ENCODE data around the gene NCEH1. TPM values are rescaled to one million over a fixed set of nuclear protein-coding genes. Genes with fewer than 3 reads are reported as not detected.
A peak's percentile ranks its signal among the peaks of the same experiment; 100 is the strongest.

NCEH1 gene
- total and polyA plus RNA-seq, 4 donors = 6.3 to 52.1 (median 10.6) TPM

DNA sequence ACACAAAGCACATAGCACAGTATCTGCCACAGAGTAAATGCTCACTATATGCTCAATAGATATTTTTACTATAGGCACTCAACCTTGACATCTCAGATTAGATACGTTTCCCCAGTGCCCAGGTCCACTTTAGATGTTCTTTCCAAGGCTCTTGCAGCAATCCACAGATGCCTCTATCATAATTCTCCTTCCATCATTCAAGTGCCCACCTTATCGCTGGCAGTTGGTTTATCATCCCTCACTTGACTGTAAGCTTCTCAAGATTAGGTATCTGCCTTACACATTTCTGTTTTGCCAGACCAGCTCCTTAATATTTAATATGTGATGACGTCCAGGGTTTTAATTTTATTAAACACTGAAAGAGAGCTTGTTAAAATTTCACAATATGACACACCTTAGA is 8.6 kb downstream of the NCEH1 start:
- H3K27ac ChIP-seq (ENCODE audit: low read depth in 1 of 2, low read length in 1 of 2) = no peak overlapping the region
- TF ChIP-seq, protein P1, sequence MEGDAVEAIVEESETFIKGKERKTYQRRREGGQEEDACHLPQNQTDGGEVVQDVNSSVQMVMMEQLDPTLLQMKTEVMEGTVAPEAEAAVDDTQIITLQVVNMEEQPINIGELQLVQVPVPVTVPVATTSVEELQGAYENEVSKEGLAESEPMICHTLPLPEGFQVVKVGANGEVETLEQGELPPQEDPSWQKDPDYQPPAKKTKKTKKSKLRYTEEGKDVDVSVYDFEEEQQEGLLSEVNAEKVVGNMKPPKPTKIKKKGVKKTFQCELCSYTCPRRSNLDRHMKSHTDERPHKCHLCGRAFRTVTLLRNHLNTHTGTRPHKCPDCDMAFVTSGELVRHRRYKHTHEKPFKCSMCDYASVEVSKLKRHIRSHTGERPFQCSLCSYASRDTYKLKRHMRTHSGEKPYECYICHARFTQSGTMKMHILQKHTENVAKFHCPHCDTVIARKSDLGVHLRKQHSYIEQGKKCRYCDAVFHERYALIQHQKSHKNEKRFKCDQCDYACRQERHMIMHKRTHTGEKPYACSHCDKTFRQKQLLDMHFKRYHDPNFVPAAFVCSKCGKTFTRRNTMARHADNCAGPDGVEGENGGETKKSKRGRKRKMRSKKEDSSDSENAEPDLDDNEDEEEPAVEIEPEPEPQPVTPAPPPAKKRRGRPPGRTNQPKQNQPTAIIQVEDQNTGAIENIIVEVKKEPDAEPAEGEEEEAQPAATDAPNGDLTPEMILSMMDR (IDR thresholded peaks at IDR 0.05; ENCODE audit: control extremely low read depth, extremely low read depth) = no peak
- no peak overlapping the region for H3K9ac ChIP-seq (ENCODE audit: insufficient read depth in 1 of 2, low read length in 2 of 2)
- H3K4me1 ChIP-seq (ENCODE audit: control insufficient read depth in 5 of 5, insufficient read depth in 5 of 5, low read length in 5 of 5) = peaks cover 0 to 23% (median 0%) of the 10 kb centered on the region in 5 donors
- H3K27me3 ChIP-seq (ENCODE audit: control insufficient read depth in 3 of 3, insufficient read depth in 3 of 3, low read length in 2 of 3) = no peaks in the 10 kb centered on the region
- no peaks in the 10 kb centered on the region for H3K9me3 ChIP-seq (ENCODE audit: control insufficient read depth in 4 of 4, insufficient read depth in 3 of 4, low read length in 3 of 4)
- DNase-seq (no peak), ATAC-seq (ENCODE audit: insufficient read depth, low FRiP score) (no peak)
- H3K4me3 ChIP-seq = no peak overlapping the region
- 90 to 93% methylated on average over 3 of the region's 3 CpGs for WGBS, 2 donors
- H3K36me3 ChIP-seq (ENCODE audit: control insufficient read depth in 4 of 4, insufficient read depth in 4 of 4, low read length in 4 of 4) = peaks cover 0 to 3% (median 0%) of the 10 kb centered on the region in 4 donors

DNA sequence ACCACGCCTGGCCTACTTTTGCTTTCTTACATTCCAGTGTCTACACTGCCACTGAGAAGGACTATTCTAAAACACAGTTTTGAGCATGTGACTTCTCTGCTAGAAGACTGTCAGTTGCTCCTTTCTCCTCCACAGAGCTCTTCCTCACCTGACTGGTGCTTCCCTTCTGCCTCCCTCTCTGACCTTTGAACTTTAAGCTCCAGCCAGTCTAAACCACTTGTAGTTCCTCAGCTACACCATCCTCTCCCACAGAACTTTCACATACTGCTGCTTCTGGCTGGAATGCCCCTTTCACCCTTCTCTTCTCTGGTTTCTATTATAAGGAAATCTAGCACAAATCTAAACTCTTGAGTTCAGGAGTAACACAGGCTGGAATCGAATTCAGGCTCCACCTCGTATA is 9.1 kb downstream of the NCEH1 start:
- no peak overlapping the region for H3K27ac ChIP-seq (ENCODE audit: low read depth in 1 of 2, low read length in 1 of 2)
- peaks cover 0 to 3% (median 0%) of the 10 kb centered on the region in 4 donors for H3K36me3 ChIP-seq (ENCODE audit: control insufficient read depth in 4 of 4, insufficient read depth in 4 of 4, low read length in 4 of 4)
- no peak overlapping the region for H3K9ac ChIP-seq (ENCODE audit: insufficient read depth in 1 of 2, low read length in 2 of 2)
- TF ChIP-seq, protein P1 (IDR thresholded peaks at IDR 0.05; ENCODE audit: control extremely low read depth, extremely low read depth) = no peak
- no peak overlapping the region for H3K4me3 ChIP-seq
- H3K9me3 ChIP-seq (ENCODE audit: control insufficient read depth in 4 of 4, insufficient read depth in 3 of 4, low read length in 3 of 4) = no peaks in the 10 kb centered on the region
- 93 to 96% methylated on average over 3 of the region's 3 CpGs for WGBS, 2 donors
- H3K27me3 ChIP-seq (ENCODE audit: control insufficient read depth in 3 of 3, insufficient read depth in 3 of 3, low read length in 2 of 3) = no peaks in the 10 kb centered on the region
- ATAC-seq (ENCODE audit: insufficient read depth, low FRiP score) (peak; percentile 15), DNase-seq (no peak)
- H3K4me1 ChIP-seq (ENCODE audit: control insufficient read depth in 5 of 5, insufficient read depth in 5 of 5, low read length in 5 of 5) = peaks cover 0 to 24% (median 0%) of the 10 kb centered on the region in 5 donors

DNA sequence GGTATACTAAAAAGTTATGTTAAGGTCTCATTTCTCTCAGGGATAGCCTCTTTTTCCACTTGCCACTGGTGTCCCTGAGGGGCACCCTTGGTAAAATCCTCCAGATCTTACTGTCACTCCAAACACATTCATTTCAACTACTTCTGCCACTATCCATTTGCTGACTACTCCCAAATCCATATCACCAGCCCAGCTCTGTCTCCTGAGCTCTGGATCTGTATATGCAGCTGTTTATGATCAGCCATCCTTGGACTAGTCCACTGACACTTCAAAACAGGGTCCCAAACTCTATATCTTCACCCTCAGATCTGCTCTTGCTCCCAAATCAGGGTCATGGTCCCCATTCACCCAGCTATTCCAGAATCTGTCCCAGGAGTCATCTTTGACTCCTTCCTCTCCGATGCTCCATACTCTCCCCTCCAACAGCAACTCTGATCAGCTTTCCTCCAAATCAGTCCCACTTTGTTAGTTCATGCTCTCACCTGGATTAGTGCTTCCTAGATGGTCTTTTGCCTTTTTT is 9.9 kb downstream of the NCEH1 start:
- ATAC-seq (ENCODE audit: insufficient read depth, low FRiP score) (no peak), DNase-seq (no peak)
- Histone ChIP-seq H3K27ac (ENCODE audit: low read depth in 1 of 2, low read length in 1 of 2) (no peak overlapping the region), H3K9ac (ENCODE audit: insufficient read depth in 1 of 2, low read length in 2 of 2) (no peak overlapping the region), H3K9me3 (ENCODE audit: control insufficient read depth in 4 of 4, insufficient read depth in 3 of 4, low read length in 3 of 4) (no peaks in the 10 kb centered on the region), H3K27me3 (ENCODE audit: control insufficient read depth in 3 of 3, insufficient read depth in 3 of 3, low read length in 2 of 3) (no peaks in the 10 kb centered on the region), H3K36me3 (ENCODE audit: control insufficient read depth in 4 of 4, insufficient read depth in 4 of 4, low read length in 4 of 4) (peaks cover 0 to 3% (median 0%) of the 10 kb centered on the region in 4 donors), H3K4me3 (no peak overlapping the region), H3K4me1 (ENCODE audit: control insufficient read depth in 5 of 5, insufficient read depth in 5 of 5, low read length in 5 of 5) (peaks cover 0 to 26% (median 0%) of the 10 kb centered on the region in 5 donors)
- TF ChIP-seq, protein P1 (IDR thresholded peaks at IDR 0.05; ENCODE audit: control extremely low read depth, extremely low read depth) = no peak
- 93 to 100% methylated on average over 1 of the region's 1 CpG for WGBS, 2 donors

DNA sequence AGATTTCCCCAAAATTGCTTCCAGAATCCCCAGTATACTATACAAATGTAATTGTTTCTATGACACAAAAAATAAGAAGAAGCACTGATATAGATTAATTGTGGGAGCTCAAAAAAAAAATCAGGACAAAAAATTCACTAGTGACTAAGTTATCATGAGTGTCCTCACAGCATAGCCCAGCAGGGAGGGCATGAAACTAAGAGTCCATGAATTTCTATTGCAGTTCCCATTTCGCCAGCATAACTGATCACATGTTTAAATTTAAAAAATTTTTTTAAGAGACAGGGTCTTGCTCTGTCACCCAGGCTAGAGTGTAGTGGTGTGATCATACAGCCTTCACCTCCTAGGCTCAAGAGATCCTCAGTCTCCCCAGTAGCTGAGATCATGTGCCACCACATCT is 10.6 kb downstream of the NCEH1 start:
- 87 to 89% methylated on average over 1 of the region's 1 CpG for WGBS, 2 donors
- no peak overlapping the region for H3K9ac ChIP-seq (ENCODE audit: insufficient read depth in 1 of 2, low read length in 2 of 2)
- H3K27ac ChIP-seq (ENCODE audit: low read depth in 1 of 2, low read length in 1 of 2) = no peak overlapping the region
- no peaks in the 10 kb centered on the region for H3K9me3 ChIP-seq (ENCODE audit: control insufficient read depth in 4 of 4, insufficient read depth in 3 of 4, low read length in 3 of 4)
- H3K4me3 ChIP-seq = no peak overlapping the region
- H3K36me3 ChIP-seq (ENCODE audit: control insufficient read depth in 4 of 4, insufficient read depth in 4 of 4, low read length in 4 of 4) = peaks cover 0 to 3% (median 0%) of the 10 kb centered on the region in 4 donors
- no peaks in the 10 kb centered on the region for H3K27me3 ChIP-seq (ENCODE audit: control insufficient read depth in 3 of 3, insufficient read depth in 3 of 3, low read length in 2 of 3)
- DNase-seq (no peak), ATAC-seq (ENCODE audit: insufficient read depth, low FRiP score) (no peak)
- peaks cover 0 to 26% (median 0%) of the 10 kb centered on the region in 5 donors for H3K4me1 ChIP-seq (ENCODE audit: control insufficient read depth in 5 of 5, insufficient read depth in 5 of 5, low read length in 5 of 5)
- TF ChIP-seq, protein P1 (IDR thresholded peaks at IDR 0.05; ENCODE audit: control extremely low read depth, extremely low read depth) = no peak

All from lung (tissue), 12 donors.